GM18867 (cell line): ENCODE results near the gene FANCI.

Experiments
- ATAC-seq: cut with Tn5 transposase; IDR thresholded peaks from one replicate; pipeline ENCODE4 v1.9.1; 2021; ENCODE audit warnings: mild to moderate bottlenecking, moderate library complexity; ENCODE audit not compliant: unreplicated experiment

The FANCI gene

GRCh38 chr15:89243691-89244573, at the start of gene FANCI:
FANCI (plus strand) TSS chr15:89243979; CDS start chr15:89247648, 3,669 bp downstream.
- peak; percentile 94 for ATAC-seq

DNA sequence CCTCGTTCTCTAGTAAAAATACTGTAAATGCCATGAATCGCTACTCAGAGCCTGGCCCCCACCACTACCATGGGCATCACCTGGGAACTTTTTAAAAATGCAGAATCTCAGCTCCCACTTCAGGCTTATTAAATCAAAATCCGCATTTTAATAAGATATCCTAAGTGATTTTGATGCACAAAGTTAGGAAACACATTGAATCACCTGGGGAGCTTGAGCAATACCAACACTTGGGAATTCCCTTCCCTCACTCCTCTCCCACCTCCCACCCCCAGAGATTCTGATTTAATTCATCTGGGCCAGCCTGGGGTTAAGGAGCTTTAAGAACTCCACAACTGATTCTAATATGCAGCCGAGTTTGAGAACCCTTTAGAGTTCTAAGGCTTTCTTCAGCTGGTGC, 49.2 kb upstream of the FANCI start:
- ATAC-seq = no peak

DNA sequence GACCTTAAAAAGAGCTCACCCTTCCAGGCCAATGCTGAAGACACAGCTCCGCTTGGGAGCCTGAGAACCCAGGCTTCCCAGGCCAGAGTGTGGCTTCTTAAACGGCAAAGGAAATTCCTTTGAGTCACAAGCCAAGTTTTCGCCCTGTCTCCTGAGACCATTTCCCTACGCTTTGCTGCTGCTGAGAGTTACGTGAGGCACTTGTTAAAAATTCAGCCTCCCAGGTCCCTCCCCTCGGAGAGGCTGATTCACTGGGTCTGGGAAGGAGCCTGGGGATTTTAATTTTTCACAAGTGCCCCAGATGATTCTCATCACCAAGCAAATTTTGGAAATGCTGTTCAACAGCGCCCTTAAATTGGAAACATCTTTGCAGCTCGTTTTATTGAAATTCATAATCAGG, 47.9 kb upstream of the FANCI start:
- no peak for ATAC-seq

DNA sequence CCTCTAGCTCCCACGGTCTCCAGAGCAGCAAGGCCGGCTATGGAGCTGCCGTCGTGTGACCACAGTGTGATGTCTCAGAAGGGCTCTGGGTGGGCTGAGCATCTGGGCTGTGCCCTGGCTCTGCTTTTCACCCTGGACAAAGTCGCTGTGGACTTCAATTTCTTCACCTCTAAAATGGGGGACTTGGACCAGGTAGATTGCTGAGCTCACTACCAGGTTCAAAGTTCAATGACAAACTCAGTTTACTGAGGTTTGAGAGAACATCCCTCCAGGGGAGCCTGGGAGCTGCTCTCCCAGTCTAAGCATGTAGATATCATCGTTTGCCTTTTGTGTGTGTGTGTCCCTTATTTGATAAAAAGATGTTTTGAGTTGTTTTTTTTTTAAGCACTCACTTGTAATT, 47.5 kb upstream of the FANCI start:
- ATAC-seq = no peak

DNA sequence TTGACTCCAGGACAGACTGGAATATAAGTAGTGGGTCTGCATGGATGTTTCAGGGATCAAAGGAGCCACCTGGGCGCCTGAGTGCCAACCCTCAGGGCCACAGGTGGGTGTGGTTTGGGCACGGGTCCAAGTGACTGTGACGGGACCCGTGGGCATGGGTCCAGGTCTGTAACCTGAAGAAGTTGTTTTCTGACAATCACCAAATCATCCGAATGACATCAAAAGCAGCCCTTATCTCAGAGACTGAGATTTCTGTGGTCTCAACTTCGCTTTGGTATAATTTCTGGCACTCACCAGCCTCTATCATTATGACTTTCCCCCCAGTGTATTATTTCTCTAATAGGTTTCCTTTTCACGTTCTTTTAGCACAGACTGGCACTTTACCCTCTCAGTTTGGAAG, 46.8 kb upstream of the FANCI start:
- ATAC-seq = no peak

DNA sequence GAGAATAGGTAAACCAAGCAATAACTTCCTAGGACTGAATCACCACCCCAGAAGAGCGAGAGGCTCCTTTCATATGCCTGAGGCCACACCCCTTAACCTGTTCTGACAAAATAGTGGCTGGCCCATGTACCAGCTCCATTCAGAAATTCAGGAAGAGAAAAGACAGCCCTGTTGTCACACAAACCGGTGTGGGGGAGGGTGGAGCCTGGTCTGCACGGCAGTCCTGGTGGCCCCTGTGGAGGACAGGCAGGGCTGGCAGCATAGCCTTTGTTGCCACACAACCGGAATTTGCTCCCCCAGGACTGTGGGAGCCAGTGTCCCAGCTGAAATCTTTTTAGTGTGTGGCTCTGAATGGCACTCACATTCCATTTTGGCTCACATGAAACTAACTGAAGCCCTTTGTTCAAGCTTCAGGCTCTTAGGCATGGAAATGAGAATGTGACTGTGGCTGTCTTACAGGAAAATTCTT, 46.2 kb upstream of the FANCI start:
- no peak for ATAC-seq

DNA sequence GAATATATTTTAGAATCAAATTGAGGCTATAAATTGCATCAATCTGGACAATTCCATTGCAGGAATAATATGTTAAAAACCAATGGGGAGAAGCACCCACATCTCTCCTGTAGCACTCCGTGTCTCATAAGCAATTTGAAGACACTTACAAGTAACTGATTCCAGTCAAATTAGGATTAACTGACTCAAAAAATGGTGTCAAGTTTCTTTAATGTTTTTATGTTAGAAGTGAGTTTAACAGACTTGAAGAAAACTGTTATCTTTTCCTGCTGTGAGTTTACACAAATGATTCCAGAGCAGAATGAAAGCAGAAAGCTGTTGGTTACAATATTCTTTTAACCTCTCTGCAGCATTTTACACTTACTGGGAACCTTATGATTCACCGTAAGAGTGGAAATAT, 45.6 kb upstream of the FANCI start:
- ATAC-seq = no peak

- ATAC-seq = no peak
Measured at GRCh38 chr15:89198934-89199333, 44.8 kb upstream of the FANCI start.

DNA sequence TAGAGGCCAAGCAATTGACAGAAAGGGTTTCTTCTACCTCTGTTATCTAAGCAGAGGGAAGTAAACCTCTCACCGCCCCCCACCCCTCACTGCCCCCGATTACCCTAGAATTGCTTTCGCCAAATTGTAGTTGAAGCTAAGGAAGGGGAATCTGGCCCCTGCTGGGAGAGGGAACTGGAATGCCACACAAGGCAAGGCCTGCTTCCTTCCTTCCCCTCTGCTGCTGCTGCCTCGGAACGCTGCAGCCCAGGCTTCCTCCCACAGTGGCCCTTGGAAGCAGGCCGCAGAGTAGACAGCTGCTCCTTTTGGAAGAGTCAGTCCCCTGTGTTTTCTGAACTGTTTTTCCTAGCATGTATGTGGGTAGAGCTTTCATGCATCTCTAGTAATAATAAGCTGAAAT, 44.0 kb upstream of the FANCI start:
- ATAC-seq = no peak

- no peak for ATAC-seq
Measured at GRCh38 chr15:89200182-89200581, 43.6 kb upstream of the FANCI start.

DNA sequence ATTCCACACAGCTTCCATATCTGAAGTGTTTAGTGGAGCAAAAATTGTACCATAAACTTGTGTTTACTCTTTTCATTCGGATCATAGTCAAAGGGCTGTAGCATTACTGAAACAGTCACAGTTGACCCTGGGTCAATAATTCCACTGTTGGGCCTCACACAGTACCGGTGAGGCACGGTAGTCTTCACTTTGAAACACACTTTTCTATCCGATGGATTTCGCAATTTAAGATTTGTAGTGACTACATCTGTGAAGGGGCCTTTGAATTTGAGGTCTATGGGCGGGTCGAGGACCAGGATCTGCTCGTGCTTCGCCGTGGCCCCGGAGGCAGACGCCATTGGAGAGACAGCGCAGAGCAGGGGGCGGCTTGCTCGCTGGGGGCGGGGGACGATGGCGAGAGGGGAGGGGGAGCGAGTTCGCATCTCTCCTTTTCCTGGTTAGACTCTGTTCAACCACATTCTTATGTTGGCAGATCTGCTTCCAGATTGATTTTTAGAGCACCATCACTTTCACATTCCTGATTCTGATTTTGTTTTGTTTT, 42.2 kb upstream of the FANCI start:
- no peak for ATAC-seq

DNA sequence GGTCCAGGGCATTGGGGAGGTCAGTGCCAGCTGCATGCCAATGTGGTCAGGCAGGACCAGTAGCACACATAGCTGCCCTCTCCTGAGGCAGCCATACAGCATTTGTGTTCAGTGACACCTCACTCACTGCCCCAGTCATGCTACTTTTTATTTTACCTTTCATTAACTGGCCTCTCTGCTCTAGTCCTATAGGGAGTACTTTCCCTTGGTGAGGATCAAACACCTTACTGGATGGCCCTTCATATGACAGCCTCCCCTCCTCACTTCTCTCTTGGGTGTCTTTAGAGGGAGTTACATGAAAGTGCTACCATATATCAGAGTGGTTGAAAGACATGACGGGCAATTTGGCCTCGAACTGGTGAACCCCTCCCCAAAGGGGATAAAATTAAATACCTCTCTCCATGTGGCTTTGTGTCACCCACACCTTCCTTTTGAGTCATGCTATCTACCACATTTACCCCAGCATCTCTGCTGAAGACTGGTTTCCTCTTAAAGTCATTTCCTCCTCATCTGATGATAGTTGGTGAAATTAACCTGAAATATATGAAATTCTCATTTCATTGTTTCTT, 40.0 kb upstream of the FANCI start:
- no peak for ATAC-seq

GRCh38 chr15:89205991-89206585, 37.7 kb upstream of the FANCI start:
- no peak for ATAC-seq

GRCh38 chr15:89206908-89207331, 36.9 kb upstream of the FANCI start:
- ATAC-seq = peak; percentile 84

- ATAC-seq = no peak
Measured at GRCh38 chr15:89208256-89208655, 35.5 kb upstream of the FANCI start.

- ATAC-seq = no peak
Measured at GRCh38 chr15:89209057-89209456, 34.7 kb upstream of the FANCI start.

DNA sequence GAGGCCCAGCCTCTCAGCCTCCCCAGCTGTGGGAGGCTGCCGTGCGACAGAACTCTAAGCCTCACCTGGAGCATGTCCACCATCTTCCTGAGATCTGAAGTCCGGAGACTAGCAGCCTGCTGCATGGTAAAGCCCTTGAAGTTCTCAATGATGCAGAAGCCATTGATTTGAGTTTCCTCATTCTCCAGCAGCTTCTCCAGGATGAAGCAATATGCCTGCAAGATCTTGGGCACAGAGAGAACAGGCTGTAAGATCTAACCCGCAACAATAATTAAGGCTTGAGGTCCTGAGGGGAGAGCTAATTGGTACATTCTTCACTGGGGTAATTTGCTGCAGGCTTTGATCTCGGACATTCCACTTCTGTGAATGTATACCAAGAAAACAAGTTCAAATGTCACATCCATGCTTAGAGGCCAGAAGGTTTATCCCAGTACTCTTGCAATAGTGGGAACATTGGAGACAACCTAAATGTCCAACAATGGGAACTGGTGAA, 32.1 kb upstream of the FANCI start:
- no peak for ATAC-seq

- no peak for ATAC-seq
Measured at GRCh38 chr15:89215627-89216026, 28.2 kb upstream of the FANCI start.

DNA sequence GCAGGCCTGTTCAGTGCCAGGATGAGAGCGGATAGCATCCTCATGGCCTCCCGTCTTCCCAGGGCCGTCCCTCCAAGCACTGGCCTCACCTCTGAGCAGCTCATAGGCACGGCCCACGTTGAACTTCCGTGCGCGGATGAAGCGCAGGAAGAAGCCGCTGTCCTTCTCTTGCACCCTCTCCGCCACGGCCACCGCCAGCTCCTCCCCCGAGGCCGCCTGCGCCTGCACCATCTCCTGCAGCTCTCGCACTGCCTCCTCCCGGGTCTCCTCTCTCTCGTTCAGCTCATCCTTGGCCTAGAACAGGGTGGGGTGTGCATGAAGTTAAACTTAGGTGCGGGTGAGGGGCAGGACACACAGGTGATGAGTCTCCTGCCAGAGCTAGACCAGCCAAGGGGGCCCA, 26.7 kb upstream of the FANCI start:
- ATAC-seq = no peak

- ATAC-seq = no peak
Measured at GRCh38 chr15:89217686-89218376, 25.9 kb upstream of the FANCI start.

GRCh38 chr15:89218531-89218930, 25.2 kb upstream of the FANCI start:
- ATAC-seq = no peak
